ENCODE measurements around the gene MYO1E.
"Not testable (repeated sequence)": the region's sequence is repeated elsewhere in the genome, so short reads cannot be mapped to it uniquely, and the experiment has no call there.

MYO1E gene

DNA sequence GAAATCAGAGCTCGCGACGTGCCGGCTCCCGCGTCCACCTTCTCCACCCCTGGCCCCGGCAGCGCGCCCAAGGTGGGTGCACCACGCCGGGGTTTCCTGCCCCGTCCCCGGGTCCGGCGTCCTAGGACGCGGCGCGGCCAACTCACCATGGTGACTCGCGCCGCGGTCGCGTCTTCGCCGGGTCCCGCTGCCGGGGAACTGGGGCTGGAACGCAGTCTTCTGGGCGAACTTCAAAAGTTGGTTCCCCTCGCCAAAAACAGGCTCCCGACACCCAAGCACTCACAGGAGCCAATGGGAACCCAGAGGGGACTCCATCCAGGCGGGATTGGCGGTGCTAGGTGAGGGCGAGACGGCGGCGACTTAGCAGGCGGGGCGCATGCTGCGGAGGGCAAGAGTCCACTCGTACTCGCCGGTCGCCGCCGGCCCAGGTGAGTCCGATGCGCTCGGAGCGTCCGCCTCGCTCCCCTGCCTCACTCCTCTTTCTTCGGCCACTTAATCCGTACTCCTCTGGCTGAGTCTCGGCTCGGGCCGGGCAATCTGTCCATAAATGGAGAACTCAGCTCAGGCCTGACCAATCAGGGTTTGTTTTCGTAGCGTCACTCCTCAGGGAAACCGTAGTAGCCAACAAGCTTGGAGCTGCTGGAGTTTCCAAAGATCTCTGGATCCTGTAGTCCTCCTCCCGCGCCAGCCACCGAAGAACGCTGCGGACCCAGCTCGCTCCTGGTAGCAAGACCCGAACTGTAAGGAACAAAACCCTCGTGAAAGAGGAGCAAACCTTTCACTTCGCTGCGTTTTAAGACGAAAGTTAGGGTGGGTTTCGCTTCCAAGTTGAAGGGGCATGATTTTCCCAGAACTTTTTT is at the start of gene MYO1E:
Gene MYO1E (minus strand): TSS at position 520 of the 860 bp plus-strand sequence. CDS start 371 bp downstream, at position 149.
- DNase-seq (ENCODE audit: low spot score), result peak; percentile 94

- no peak for DNase-seq (ENCODE audit: low spot score)
Measured at GRCh38 chr15:59420986-59421618, 48.4 kb upstream of the MYO1E start.

- DNase-seq (ENCODE audit: low spot score), result no peak
Measured at GRCh38 chr15:59420108-59420507, 47.4 kb upstream of the MYO1E start.

DNA sequence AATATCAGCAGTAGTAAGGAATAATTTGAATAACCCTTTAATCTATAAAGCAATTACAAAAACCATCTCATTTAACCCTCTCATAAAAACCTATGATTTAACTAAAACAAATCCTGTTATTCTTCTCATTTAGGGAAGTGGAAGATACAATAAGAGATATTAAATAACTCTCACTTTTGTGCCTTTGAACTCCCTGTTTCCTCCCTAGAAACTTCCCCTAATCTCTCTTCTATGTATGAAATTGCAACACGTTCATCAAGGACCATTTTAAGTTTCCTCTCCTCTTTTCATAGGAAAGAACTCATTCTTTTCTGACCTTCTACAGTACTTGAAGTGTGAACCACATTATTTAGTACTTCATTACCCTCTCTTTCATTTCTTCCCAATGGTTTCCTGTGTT is 46.5 kb upstream of the MYO1E start:
- DNase-seq (ENCODE audit: low spot score), result no peak

GRCh38 chr15:59416816-59417215 is 44.1 kb upstream of the MYO1E start:
- no peak for DNase-seq (ENCODE audit: low spot score)

GRCh38 chr15:59413577-59413976 is 40.9 kb upstream of the MYO1E start:
- no peak for DNase-seq (ENCODE audit: low spot score)

- no peak for DNase-seq (ENCODE audit: low spot score)
Measured at GRCh38 chr15:59410391-59410896, 37.8 kb upstream of the MYO1E start.

GRCh38 chr15:59407946-59408345 is 35.3 kb upstream of the MYO1E start:
- no peak for DNase-seq (ENCODE audit: low spot score)

DNA sequence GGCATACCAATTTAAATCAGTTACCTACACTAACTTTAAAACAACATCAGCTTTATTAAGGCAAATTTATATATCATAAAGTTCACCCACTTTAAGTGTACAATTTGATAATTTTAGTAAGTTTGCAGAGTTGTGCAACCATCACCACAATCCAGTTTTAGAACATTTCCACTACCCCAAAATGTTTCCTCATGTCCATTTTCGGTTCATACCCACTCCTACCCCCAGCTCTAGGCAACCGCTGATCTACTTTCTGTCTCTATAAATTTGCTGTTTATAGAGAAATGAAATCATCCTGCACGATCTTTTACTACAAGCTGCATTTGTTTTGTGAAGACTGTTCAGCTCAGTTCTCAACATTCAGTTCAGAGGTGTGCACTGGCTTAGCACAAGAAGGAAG is 33.8 kb upstream of the MYO1E start:
- no peak for DNase-seq (ENCODE audit: low spot score)

GRCh38 chr15:59405079-59405478 is 32.4 kb upstream of the MYO1E start:
- DNase-seq (ENCODE audit: low spot score), result no peak

DNA sequence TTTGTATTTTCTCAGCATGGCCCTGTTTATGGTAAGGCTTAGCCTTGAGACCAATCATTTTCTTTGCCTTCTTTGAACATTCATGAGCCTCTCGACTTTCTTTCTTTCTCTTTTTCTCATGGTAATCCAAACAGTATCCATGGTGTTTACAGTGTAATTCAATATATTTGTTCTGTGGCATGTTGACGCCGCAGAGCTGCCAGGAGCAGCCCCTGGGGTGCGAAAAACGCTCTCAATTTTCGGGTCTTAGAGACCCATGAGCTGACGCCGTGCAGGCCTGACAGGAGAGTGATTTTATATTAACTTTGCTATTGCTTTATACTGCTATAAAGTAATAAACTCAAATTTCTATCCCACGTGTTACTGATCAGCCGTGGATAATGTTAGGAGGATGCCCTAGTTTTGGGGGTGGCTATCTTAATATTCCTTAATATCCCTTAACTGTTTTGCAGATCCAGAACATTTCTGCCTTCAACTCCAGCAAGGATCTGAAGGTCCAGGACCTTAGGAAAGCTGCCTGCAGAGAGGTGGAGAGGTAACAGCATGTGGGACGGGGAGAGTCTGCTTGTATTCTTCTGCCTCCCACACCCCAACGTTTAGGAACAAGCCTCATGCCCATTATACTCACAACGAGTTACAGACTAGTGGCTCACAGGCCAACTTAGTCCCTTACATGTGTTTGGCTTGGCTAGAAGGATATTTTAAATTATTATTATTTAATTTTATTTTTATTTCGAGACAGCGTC is 29.3 kb upstream of the MYO1E start:
- DNase-seq (ENCODE audit: low spot score), result no peak

GRCh38 chr15:59401051-59401823 is 28.6 kb upstream of the MYO1E start:
- not testable (repeated sequence) for DNase-seq (ENCODE audit: low spot score)

- DNase-seq (ENCODE audit: low spot score), result no peak
Measured at GRCh38 chr15:59400103-59400813, 27.6 kb upstream of the MYO1E start.

DNA sequence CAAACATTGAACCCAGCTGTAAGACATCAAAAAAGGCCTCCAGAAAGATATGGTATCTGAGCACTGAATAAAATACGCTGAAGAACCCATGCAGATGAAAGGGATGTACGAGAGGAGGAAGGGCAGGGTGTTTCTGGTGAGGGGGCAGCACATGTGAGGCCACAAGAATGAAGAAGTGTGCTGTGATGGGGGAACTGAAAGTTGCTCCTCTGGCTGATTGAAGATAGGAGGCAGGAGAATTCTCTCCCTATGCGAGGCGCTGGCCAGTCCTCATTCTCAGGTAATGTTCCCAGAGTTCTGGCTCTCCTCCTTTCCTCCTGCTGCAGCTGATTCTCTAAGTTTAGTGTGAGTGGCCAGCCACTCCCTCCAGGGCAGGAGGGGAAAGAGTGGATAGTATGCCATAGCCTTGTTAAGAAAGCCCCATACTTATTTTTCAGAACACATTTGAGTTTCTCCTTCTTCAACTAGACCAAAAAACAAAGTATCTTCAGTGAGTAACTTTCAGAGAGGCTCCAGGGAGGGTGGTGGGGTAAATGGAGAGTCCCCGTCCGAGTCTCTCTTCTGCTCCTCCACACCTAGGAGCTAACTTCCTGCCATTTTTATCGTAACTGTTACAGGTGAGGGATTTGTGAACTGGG is 26.9 kb upstream of the MYO1E start:
- DNase-seq (ENCODE audit: low spot score), result no peak

DNA sequence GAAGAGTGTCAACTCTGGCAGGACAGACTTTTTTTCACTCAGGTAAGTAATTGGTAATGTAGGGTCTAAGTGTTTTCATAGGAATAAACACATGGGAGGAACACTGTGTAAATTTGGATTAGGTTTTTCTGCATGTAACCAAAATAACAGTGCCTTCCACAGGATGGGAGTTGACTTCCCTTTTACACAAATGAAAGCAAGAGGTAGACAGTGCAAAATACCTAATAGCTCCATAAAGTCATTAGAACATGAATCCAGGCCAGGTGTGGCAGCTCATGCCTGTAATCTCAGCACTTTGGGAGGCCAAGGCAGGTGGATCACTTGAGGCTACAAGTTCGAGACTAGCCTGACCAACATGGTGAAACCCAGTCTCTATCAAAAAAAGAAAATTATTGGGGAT is 25.5 kb upstream of the MYO1E start:
- DNase-seq (ENCODE audit: low spot score), result no peak

- no peak for DNase-seq (ENCODE audit: low spot score)
Measured at GRCh38 chr15:59396679-59397078, 24.0 kb upstream of the MYO1E start.

GRCh38 chr15:59396211-59396610 is 23.5 kb upstream of the MYO1E start:
- no peak for DNase-seq (ENCODE audit: low spot score)

- no peak for DNase-seq (ENCODE audit: low spot score)
Measured at GRCh38 chr15:59394166-59394661, 21.5 kb upstream of the MYO1E start.

DNA sequence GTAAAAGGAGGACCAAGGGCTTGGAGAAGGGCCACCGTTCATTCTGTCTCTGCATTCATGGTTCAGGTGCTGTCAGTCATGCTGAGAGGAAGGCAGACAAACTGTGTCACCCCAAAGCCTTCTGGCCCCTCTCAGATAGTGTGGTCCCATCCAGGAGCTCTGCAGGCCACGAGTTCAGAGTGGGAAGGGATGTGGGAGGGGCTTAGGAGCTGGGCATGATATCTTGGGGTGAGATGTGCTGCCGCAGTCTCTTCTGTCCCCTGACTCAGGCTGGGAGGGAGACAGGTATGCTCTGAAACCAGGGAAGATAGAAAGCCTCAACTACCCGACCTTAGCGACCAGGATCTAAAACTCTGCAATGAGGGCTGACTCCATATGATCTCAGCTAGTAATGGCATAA is 19.6 kb upstream of the MYO1E start:
- no peak for DNase-seq (ENCODE audit: low spot score)

DNA sequence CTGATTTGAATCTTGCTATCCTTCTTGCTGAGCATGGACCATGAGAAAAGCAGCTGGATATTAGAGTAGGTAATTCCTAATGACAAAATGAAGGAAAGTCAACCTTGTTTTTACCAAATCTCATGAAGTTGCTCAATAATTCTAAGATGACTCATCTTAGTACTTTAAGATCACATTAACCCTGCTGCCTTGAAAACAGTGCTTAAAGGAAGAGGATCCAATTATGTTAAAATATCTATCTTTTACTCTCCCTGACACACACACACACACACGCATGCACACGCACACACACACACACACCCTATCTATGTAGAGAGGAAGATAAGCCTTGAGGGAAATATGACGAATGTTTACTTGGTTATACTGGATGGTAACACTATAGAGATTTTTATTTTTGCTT is 16.0 kb upstream of the MYO1E start:
- DNase-seq (ENCODE audit: low spot score), result no peak
